ENCODE results near the gene STX12.

- TF ChIP-seq, protein P1, sequence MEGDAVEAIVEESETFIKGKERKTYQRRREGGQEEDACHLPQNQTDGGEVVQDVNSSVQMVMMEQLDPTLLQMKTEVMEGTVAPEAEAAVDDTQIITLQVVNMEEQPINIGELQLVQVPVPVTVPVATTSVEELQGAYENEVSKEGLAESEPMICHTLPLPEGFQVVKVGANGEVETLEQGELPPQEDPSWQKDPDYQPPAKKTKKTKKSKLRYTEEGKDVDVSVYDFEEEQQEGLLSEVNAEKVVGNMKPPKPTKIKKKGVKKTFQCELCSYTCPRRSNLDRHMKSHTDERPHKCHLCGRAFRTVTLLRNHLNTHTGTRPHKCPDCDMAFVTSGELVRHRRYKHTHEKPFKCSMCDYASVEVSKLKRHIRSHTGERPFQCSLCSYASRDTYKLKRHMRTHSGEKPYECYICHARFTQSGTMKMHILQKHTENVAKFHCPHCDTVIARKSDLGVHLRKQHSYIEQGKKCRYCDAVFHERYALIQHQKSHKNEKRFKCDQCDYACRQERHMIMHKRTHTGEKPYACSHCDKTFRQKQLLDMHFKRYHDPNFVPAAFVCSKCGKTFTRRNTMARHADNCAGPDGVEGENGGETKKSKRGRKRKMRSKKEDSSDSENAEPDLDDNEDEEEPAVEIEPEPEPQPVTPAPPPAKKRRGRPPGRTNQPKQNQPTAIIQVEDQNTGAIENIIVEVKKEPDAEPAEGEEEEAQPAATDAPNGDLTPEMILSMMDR (conservative IDR thresholded peaks at IDR 0.05; ENCODE audit: low read depth, low read length), result no peak
- TF ChIP-seq EZH2 (IDR thresholded peaks at IDR 0.05; ENCODE audit: borderline replicate concordance, low read depth, low read length, poor library complexity, severe bottlenecking), result no peak
These were observed 89.9 kb downstream of the STX12 start for GRCh38 chr1:27862671-27863537.

All from A673 (cell line).